Measurements from ENCODE around the gene NFATC3. TPM values are rescaled to one million over a fixed set of nuclear protein-coding genes. Genes with fewer than 3 reads are reported as not detected.
"Not testable (repeated sequence)": the region's sequence is repeated elsewhere in the genome, so short reads cannot be mapped to it uniquely, and the experiment has no call there.

The NFATC3 gene
- total RNA-seq, 1 donor from 2014 or later: 136 TPM

GRCh38 chr16:68096491-68096890, 11.3 kb downstream of the NFATC3 start:
- no peaks in the 10 kb centered on the region for H3K27me3 Mint-ChIP-seq (ENCODE audit: low read depth)
- peaks cover 55% of the 10 kb centered on the region for H3K4me1 Mint-ChIP-seq (ENCODE audit: low read depth)
- intact Hi-C loops (cut with micrococcal nuclease): no loop called here
- peak overlapping the region; percentile 2 for H3K27ac Mint-ChIP-seq
- H3K4me3 Mint-ChIP-seq (ENCODE audit: low read depth): no peak overlapping the region
- H3K36me3 Mint-ChIP-seq (ENCODE audit: low read depth): peaks cover 44% of the 10 kb centered on the region
- no peak for DNase-seq (ENCODE audit: low spot score)
- no peaks in the 10 kb centered on the region for H3K9me3 Mint-ChIP-seq

- no peak for DNase-seq (ENCODE audit: low spot score)
- intact Hi-C loops (cut with micrococcal nuclease): no loop called here
- Mint-ChIP-seq H3K36me3 (ENCODE audit: low read depth) (peaks cover 44% of the 10 kb centered on the region), H3K4me3 (ENCODE audit: low read depth) (no peak overlapping the region), H3K27me3 (ENCODE audit: low read depth) (no peaks in the 10 kb centered on the region), H3K27ac (peak overlapping the region; percentile 6), H3K4me1 (ENCODE audit: low read depth) (peaks cover 54% of the 10 kb centered on the region), H3K9me3 (no peaks in the 10 kb centered on the region)
Measured at GRCh38 chr16:68097088-68097487, 11.9 kb downstream of the NFATC3 start.

- Mint-ChIP-seq H3K4me3 (ENCODE audit: low read depth) (no peak overlapping the region), H3K27ac (no peak overlapping the region), H3K36me3 (ENCODE audit: low read depth) (peaks cover 49% of the 10 kb centered on the region), H3K4me1 (ENCODE audit: low read depth) (peaks cover 58% of the 10 kb centered on the region), H3K27me3 (ENCODE audit: low read depth) (no peaks in the 10 kb centered on the region), H3K9me3 (peaks cover 4% of the 10 kb centered on the region)
- intact Hi-C loops (cut with micrococcal nuclease): no loop called here
- no peak for DNase-seq (ENCODE audit: low spot score)
Measured at GRCh38 chr16:68097895-68098294, 12.7 kb downstream of the NFATC3 start.

GRCh38 chr16:68100488-68100887, 15.3 kb downstream of the NFATC3 start:
- intact Hi-C loops (cut with micrococcal nuclease): no loop called here
- H3K27ac Mint-ChIP-seq: no peak overlapping the region

GRCh38 chr16:68105611-68106010, 20.4 kb downstream of the NFATC3 start:
- intact Hi-C loops (cut with micrococcal nuclease): no loop called here
- Mint-ChIP-seq H3K27ac (peak overlapping the region; percentile 9), H3K4me3 (ENCODE audit: low read depth) (no peak overlapping the region), H3K9me3 (peaks cover 43% of the 10 kb centered on the region), H3K4me1 (ENCODE audit: low read depth) (peaks cover 52% of the 10 kb centered on the region), H3K27me3 (ENCODE audit: low read depth) (no peaks in the 10 kb centered on the region), H3K36me3 (ENCODE audit: low read depth) (peaks cover 81% of the 10 kb centered on the region)
- DNase-seq (ENCODE audit: low spot score): no peak

More at GRCh38 chr16:68100488-68100887, 15.3 kb downstream of the NFATC3 start:
- peaks cover 54% of the 10 kb centered on the region for H3K4me1 Mint-ChIP-seq (ENCODE audit: low read depth)
- no peaks in the 10 kb centered on the region for H3K27me3 Mint-ChIP-seq (ENCODE audit: low read depth)
- no peak for DNase-seq (ENCODE audit: low spot score)
- peaks cover 6% of the 10 kb centered on the region for H3K9me3 Mint-ChIP-seq
- no peak overlapping the region for H3K4me3 Mint-ChIP-seq (ENCODE audit: low read depth)
- H3K36me3 Mint-ChIP-seq (ENCODE audit: low read depth): peaks cover 65% of the 10 kb centered on the region

- DNase-seq (ENCODE audit: low spot score): not testable (repeated sequence)
- H3K36me3 Mint-ChIP-seq (ENCODE audit: low read depth): peaks cover 83% of the 10 kb centered on the region
Measured at GRCh38 chr16:68107230-68107928, 22.2 kb downstream of the NFATC3 start.

GRCh38 chr16:68109156-68109555, 24.0 kb downstream of the NFATC3 start:
- intact Hi-C loops (cut with micrococcal nuclease): loop anchor here (2.0 kb wide), 1 partner anchor 14 kb away; no protein-coding TSS in a partner anchor
- not testable (repeated sequence) for H3K27ac Mint-ChIP-seq; H3K4me3 Mint-ChIP-seq (ENCODE audit: low read depth); H3K27me3 Mint-ChIP-seq (ENCODE audit: low read depth); DNase-seq (ENCODE audit: low spot score)
- Mint-ChIP-seq H3K36me3 (ENCODE audit: low read depth) (peaks cover 78% of the 10 kb centered on the region), H3K9me3 (peaks cover 57% of the 10 kb centered on the region), H3K4me1 (ENCODE audit: low read depth) (peaks cover 58% of the 10 kb centered on the region)

More at GRCh38 chr16:68107230-68107928, 22.2 kb downstream of the NFATC3 start:
- Mint-ChIP-seq H3K27ac (peak overlapping the region; percentile 58), H3K4me1 (ENCODE audit: low read depth) (peaks cover 56% of the 10 kb centered on the region), H3K9me3 (peaks cover 55% of the 10 kb centered on the region)
- H3K27me3 Mint-ChIP-seq (ENCODE audit: low read depth); intact Hi-C loops (cut with micrococcal nuclease); H3K4me3 Mint-ChIP-seq (ENCODE audit: low read depth): not testable (repeated sequence)

GRCh38 chr16:68110611-68111010, 25.4 kb downstream of the NFATC3 start:
- Mint-ChIP-seq H3K9me3 (peaks cover 54% of the 10 kb centered on the region), H3K36me3 (ENCODE audit: low read depth) (peaks cover 66% of the 10 kb centered on the region), H3K27ac (peak overlapping the region; percentile 57), H3K4me1 (ENCODE audit: low read depth) (peaks cover 53% of the 10 kb centered on the region)
- H3K4me3 Mint-ChIP-seq (ENCODE audit: low read depth); DNase-seq (ENCODE audit: low spot score); H3K27me3 Mint-ChIP-seq (ENCODE audit: low read depth); intact Hi-C loops (cut with micrococcal nuclease): not testable (repeated sequence)

- Mint-ChIP-seq H3K4me1 (ENCODE audit: low read depth) (peaks cover 56% of the 10 kb centered on the region), H3K9me3 (peaks cover 53% of the 10 kb centered on the region), H3K36me3 (ENCODE audit: low read depth) (peaks cover 59% of the 10 kb centered on the region), H3K4me3 (ENCODE audit: low read depth) (no peak overlapping the region), H3K27ac (peak overlapping the region; percentile 66), H3K27me3 (ENCODE audit: low read depth) (no peaks in the 10 kb centered on the region)
- intact Hi-C loops (cut with micrococcal nuclease): no loop called here
- DNase-seq (ENCODE audit: low spot score): no peak
Measured at GRCh38 chr16:68111379-68111778, 26.2 kb downstream of the NFATC3 start.

GRCh38 chr16:68113059-68113761, 28.0 kb downstream of the NFATC3 start:
- intact Hi-C loops (cut with micrococcal nuclease): no loop called here
- peaks cover 56% of the 10 kb centered on the region for H3K36me3 Mint-ChIP-seq (ENCODE audit: low read depth)
- DNase-seq (ENCODE audit: low spot score): no peak
- peak overlapping the region; percentile 32 for H3K27ac Mint-ChIP-seq
- H3K27me3 Mint-ChIP-seq (ENCODE audit: low read depth): no peaks in the 10 kb centered on the region
- no peak overlapping the region for H3K4me3 Mint-ChIP-seq (ENCODE audit: low read depth)
- H3K4me1 Mint-ChIP-seq (ENCODE audit: low read depth): peaks cover 61% of the 10 kb centered on the region
- peaks cover 39% of the 10 kb centered on the region for H3K9me3 Mint-ChIP-seq

- Mint-ChIP-seq H3K9me3 (peaks cover 34% of the 10 kb centered on the region), H3K4me3 (ENCODE audit: low read depth) (no peak overlapping the region), H3K36me3 (ENCODE audit: low read depth) (peaks cover 55% of the 10 kb centered on the region), H3K4me1 (ENCODE audit: low read depth) (peaks cover 61% of the 10 kb centered on the region), H3K27me3 (ENCODE audit: low read depth) (no peaks in the 10 kb centered on the region), H3K27ac (no peak overlapping the region)
- no peak for DNase-seq (ENCODE audit: low spot score)
- intact Hi-C loops (cut with micrococcal nuclease): no loop called here
Measured at GRCh38 chr16:68113765-68114240, 28.6 kb downstream of the NFATC3 start.

- peak overlapping the region; percentile 66 for H3K27ac Mint-ChIP-seq
Measured at GRCh38 chr16:68114939-68115338, 29.8 kb downstream of the NFATC3 start.

GRCh38 chr16:68115851-68116250, 30.7 kb downstream of the NFATC3 start:
- peaks cover 46% of the 10 kb centered on the region for H3K36me3 Mint-ChIP-seq (ENCODE audit: low read depth)
- H3K4me1 Mint-ChIP-seq (ENCODE audit: low read depth): peaks cover 68% of the 10 kb centered on the region
- H3K27ac Mint-ChIP-seq: peak overlapping the region; percentile 66
- intact Hi-C loops (cut with micrococcal nuclease): loop anchor here (2.0 kb wide), 1 partner anchor 21 kb away; no protein-coding TSS in a partner anchor
- no peaks in the 10 kb centered on the region for H3K27me3 Mint-ChIP-seq (ENCODE audit: low read depth)
- DNase-seq (ENCODE audit: low spot score): no peak
- peaks cover 16% of the 10 kb centered on the region for H3K9me3 Mint-ChIP-seq
- no peak overlapping the region for H3K4me3 Mint-ChIP-seq (ENCODE audit: low read depth)

More at GRCh38 chr16:68114939-68115338, 29.8 kb downstream of the NFATC3 start:
- intact Hi-C loops (cut with micrococcal nuclease); DNase-seq (ENCODE audit: low spot score); H3K27me3 Mint-ChIP-seq (ENCODE audit: low read depth); H3K4me3 Mint-ChIP-seq (ENCODE audit: low read depth): not testable (repeated sequence)
- peaks cover 51% of the 10 kb centered on the region for H3K36me3 Mint-ChIP-seq (ENCODE audit: low read depth)
- peaks cover 70% of the 10 kb centered on the region for H3K4me1 Mint-ChIP-seq (ENCODE audit: low read depth)
- H3K9me3 Mint-ChIP-seq: peaks cover 22% of the 10 kb centered on the region
